Skeletal muscle tissue (tissue), 4 donors: ENCODE results near the gene TNRC6B. TPM values are rescaled to one million over a fixed set of nuclear protein-coding genes. Genes with fewer than 3 reads are reported as not detected.
A peak's percentile ranks its signal among the peaks of the same experiment; 100 is the strongest.
"Not testable (repeated sequence)": the region's sequence is repeated elsewhere in the genome, so short reads cannot be mapped to it uniquely, and the experiment has no call there.

Source experiments
- H3K27ac ChIP-seq: one replicate; pipeline ENCODE4 v1.7.0; 2013; ENCODE audit warnings: mild to moderate bottlenecking, low read depth, low read length, inconsistent platforms
- H3K27me3 ChIP-seq, 3 donors: one replicate each; pipeline ENCODE4 v1.7.0; 2013; ENCODE audit warnings: low read length in 3 of 3; ENCODE audit not compliant: control insufficient read depth in 3 of 3, insufficient read depth in 3 of 3
- H3K36me3 ChIP-seq, 3 donors: one replicate each; pipeline ENCODE4 v1.7.0; 2013; ENCODE audit warnings: low read length in 3 of 3; ENCODE audit not compliant: control insufficient read depth in 3 of 3, insufficient read depth in 3 of 3
- H3K4me1 ChIP-seq, 3 donors: one replicate each; pipeline ENCODE4 v1.7.0; 2013; ENCODE audit warnings: low read length in 3 of 3, mild to moderate bottlenecking in 3 of 3; ENCODE audit not compliant: control insufficient read depth in 3 of 3, insufficient read depth in 3 of 3
- H3K4me3 ChIP-seq, 3 donors: one replicate each; pipeline ENCODE4 v1.7.0; 2013; ENCODE audit warnings: low read length in 3 of 3
- H3K9ac ChIP-seq, 3 donors: one replicate each; pipeline ENCODE4 v1.7.0; 2013; ENCODE audit warnings: low read length in 3 of 3, mild to moderate bottlenecking in 3 of 3, moderate library complexity in 2 of 3, low read depth in 1 of 3
- H3K9me3 ChIP-seq, 3 donors: one replicate each; pipeline ENCODE4 v1.7.0; 2013; ENCODE audit warnings: low read length in 3 of 3; ENCODE audit not compliant: control insufficient read depth in 3 of 3
- total RNA-seq: library from RNA; depleted of rRNA; stranded (reverse); fragments of >200 nt; gene quantifications from one replicate; pipeline ENCODE4 v1.2.3, GENCODE V29; 2014
- donor health status: Osteomylitis.

The TNRC6B gene
- total RNA-seq, 1 donor from 2014 or later = 28.2 TPM

DNA sequence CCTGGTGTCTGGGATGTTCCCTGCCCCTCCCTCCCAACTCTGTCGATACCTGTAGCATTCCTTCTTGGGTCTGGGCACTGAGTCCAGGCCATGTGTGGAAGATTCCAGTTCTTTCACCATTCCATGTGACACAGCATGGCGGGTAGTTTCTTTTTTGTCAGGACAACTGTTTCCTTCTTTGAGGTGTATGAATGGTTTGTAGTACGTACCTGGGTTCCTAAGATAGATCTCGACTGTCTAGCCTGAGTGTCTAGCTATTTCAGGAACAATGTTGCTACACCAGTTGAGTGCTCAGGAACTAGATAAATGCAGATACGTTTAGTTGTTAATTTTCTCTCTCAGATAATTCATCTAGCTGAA lies 43.3 kb downstream of the TNRC6B start:
- no peaks in the 10 kb centered on the region for H3K27me3 ChIP-seq
- H3K27ac ChIP-seq = peak overlapping the region; percentile 25
- H3K9me3 ChIP-seq = no peaks in the 10 kb centered on the region
- peaks cover 34 to 42% (median 38%) of the 10 kb centered on the region in 3 donors for H3K4me1 ChIP-seq
- no peaks in the 10 kb centered on the region for H3K36me3 ChIP-seq
- no peak overlapping the region for H3K9ac ChIP-seq
- H3K4me3 ChIP-seq = no peak overlapping the region

- not testable (repeated sequence) for H3K27me3 ChIP-seq, H3K9ac ChIP-seq, H3K36me3 ChIP-seq, H3K27ac ChIP-seq, H3K9me3 ChIP-seq, H3K4me3 ChIP-seq
- peaks cover 31 to 34% (median 34%) of the 10 kb centered on the region in 3 donors for H3K4me1 ChIP-seq
Measured at GRCh38 chr22:40222979-40223378, 45.3 kb downstream of the TNRC6B start.

DNA sequence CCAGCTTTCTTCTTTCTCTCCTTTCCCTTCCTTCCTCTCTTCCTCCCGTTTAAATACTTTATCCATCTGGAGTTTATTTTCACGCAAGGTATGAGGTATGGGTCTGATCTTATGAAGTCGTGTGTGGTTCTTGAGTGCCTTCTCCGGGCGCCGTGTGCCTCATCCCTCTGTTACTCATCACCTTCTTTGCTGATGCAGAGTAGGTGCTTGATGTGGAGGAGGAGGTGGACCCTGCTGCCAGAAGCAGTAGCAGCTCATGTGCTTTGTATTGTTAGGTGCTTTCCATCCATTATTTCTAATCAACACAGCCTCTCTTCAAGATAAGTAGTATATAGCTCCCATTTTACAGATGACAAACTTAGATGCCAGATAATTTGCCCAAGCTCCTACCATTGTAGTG lies 47.0 kb downstream of the TNRC6B start:
- no peaks in the 10 kb centered on the region for H3K27me3 ChIP-seq
- H3K36me3 ChIP-seq = no peaks in the 10 kb centered on the region
- H3K9me3 ChIP-seq = no peaks in the 10 kb centered on the region
- H3K9ac ChIP-seq = no peak overlapping the region
- H3K27ac ChIP-seq = no peak overlapping the region
- peaks cover 15 to 33% (median 19%) of the 10 kb centered on the region in 3 donors for H3K4me1 ChIP-seq
- no peak overlapping the region for H3K4me3 ChIP-seq

DNA sequence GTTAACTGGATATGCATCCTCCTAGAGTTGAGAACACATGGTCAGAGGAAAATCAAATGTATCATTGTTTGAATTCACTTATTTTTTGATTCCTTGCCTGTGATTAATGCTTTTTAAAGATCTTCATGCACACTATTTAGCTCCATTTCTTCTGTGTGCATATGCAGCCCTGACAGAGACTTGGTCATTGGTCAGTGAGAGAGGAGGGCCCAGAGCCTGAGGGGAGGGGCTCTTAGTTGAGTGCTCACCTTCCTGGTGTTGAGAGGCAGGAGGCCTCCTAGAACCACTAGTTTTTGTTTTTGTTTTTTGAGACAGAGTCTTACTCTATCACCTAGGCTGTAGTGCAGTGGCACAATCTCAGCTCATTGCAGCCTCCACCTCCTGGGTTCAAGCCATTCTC lies 48.9 kb downstream of the TNRC6B start:
- no peak overlapping the region for H3K27ac ChIP-seq
- no peaks in the 10 kb centered on the region for H3K36me3 ChIP-seq
- peaks cover 2 to 16% (median 2%) of the 10 kb centered on the region in 3 donors for H3K4me1 ChIP-seq
- no peak overlapping the region for H3K9ac ChIP-seq
- no peak overlapping the region for H3K4me3 ChIP-seq
- H3K9me3 ChIP-seq = no peaks in the 10 kb centered on the region
- no peaks in the 10 kb centered on the region for H3K27me3 ChIP-seq

GRCh38 chr22:40231618-40232313 lies 54.0 kb downstream of the TNRC6B start:
- no peak overlapping the region for H3K4me3 ChIP-seq
- H3K9ac ChIP-seq = no peak overlapping the region
- no peaks in the 10 kb centered on the region for H3K27me3 ChIP-seq
- peak overlapping the region; percentile 52 for H3K27ac ChIP-seq
- peaks cover 13 to 29% (median 26%) of the 10 kb centered on the region in 3 donors for H3K4me1 ChIP-seq
- no peaks in the 10 kb centered on the region for H3K9me3 ChIP-seq
- H3K36me3 ChIP-seq = no peaks in the 10 kb centered on the region

DNA sequence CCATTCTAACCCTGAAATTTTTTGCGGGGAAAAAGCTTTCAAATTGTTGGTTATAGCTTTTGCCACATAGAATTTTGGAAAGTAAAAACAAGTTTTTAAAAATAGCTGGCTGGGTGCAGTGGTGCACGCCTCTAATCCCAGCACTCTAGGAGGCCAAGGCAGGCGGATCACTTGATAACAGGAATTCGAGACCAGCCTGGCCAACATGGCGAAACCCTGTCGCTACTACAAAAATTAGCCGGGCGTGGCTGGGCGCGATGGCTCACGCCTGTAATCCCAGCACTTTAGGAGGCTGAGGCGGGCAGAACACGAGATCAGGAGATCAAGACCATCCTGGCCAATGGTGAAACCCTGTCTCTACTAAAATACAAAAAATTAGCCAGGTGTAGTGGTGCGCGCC lies 54.9 kb downstream of the TNRC6B start:
- H3K36me3 ChIP-seq = no peaks in the 10 kb centered on the region
- no peaks in the 10 kb centered on the region for H3K9me3 ChIP-seq
- H3K27ac ChIP-seq = peak overlapping the region; percentile 52
- H3K4me1 ChIP-seq = peaks cover 18 to 32% (median 31%) of the 10 kb centered on the region in 3 donors
- no peak overlapping the region for H3K9ac ChIP-seq
- H3K4me3 ChIP-seq = no peak overlapping the region
- H3K27me3 ChIP-seq = no peaks in the 10 kb centered on the region

DNA sequence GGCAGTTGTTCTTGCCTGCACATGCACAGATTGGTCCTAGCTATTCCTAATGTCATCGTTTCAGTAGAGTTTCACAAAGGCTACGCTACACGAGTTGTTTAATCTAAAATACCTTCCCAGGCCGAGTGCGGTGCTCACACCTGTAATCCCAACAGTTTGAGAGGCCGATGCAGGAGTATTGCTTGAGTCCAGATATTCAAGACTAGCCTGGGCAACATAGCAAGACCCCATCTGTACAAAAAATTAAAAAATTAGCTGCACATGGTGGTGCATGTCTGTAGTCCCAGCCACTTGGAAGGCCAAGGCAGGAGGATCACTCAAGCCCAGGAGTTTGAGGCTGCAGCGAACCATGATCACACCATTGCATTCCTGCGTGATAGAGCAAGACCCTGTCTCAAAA lies 56.2 kb downstream of the TNRC6B start:
- no peak overlapping the region for H3K4me3 ChIP-seq
- H3K36me3 ChIP-seq = no peaks in the 10 kb centered on the region
- no peak overlapping the region for H3K27ac ChIP-seq
- H3K9ac ChIP-seq = no peak overlapping the region
- peaks cover 30 to 44% (median 41%) of the 10 kb centered on the region in 3 donors for H3K4me1 ChIP-seq
- H3K9me3 ChIP-seq = no peaks in the 10 kb centered on the region
- H3K27me3 ChIP-seq = no peaks in the 10 kb centered on the region

DNA sequence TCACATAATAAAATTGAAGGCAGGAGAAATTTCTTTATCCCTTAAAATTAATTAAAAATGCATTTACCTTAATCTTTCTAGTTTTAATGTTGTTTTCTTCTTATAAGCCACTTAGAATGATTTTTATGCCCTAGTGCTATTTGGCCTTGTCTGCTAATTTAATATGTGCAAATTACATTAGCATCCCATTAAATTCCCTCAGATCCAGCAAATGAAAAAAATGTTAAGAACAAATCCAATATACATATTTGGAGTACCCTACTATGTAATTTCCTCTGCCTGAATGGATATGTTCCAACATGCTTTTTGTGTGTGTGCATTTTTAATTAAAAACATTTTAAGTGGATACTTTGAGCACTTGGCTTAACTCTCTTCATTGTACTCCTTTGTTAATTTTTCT lies 56.9 kb downstream of the TNRC6B start:
- no peaks in the 10 kb centered on the region for H3K9me3 ChIP-seq
- H3K4me1 ChIP-seq = peaks cover 37 to 51% (median 41%) of the 10 kb centered on the region in 3 donors
- no peak overlapping the region for H3K4me3 ChIP-seq
- no peaks in the 10 kb centered on the region for H3K27me3 ChIP-seq
- no peak overlapping the region for H3K27ac ChIP-seq
- no peaks in the 10 kb centered on the region for H3K36me3 ChIP-seq
- H3K9ac ChIP-seq = no peak overlapping the region

- Histone ChIP-seq H3K9me3 (no peaks in the 10 kb centered on the region), H3K4me3 (no peak overlapping the region), H3K27ac (no peak overlapping the region), H3K9ac (no peak overlapping the region), H3K36me3 (no peaks in the 10 kb centered on the region), H3K27me3 (no peaks in the 10 kb centered on the region), H3K4me1 (peaks cover 40 to 51% (median 43%) of the 10 kb centered on the region in 3 donors)
Measured at GRCh38 chr22:40235308-40235707, 57.6 kb downstream of the TNRC6B start.

DNA sequence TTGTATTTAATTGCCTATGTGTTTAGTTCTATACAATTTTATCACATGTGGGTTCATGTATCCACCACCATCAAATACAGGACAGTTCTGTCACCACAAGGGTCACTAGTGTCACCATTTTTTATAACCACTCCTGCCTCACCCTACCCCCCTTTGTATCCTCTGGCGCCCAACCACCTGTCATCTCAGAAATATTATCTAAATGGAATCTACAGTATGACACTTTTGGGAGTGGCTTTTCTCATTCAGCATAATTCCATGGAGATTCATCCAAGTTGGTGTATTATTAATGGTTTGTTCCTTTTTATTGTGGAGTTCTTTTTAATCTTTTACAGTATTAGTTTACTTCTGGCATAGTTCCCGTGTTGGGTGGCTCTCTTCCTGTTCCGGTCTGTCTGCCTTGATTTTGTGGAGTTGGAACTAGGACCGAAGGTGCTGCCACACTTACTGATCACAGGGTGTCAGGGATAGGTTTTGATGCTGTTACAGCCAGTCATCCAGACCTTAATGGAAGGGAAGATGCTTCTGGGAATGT lies 58.5 kb downstream of the TNRC6B start:
- Histone ChIP-seq H3K4me1 (peaks cover 42 to 51% (median 49%) of the 10 kb centered on the region in 3 donors), H3K9me3 (no peaks in the 10 kb centered on the region)

More for the DNA sequence above, 58.5 kb downstream of the TNRC6B start:
- Histone ChIP-seq H3K9ac (no peak overlapping the region), H3K4me3 (no peak overlapping the region), H3K27ac (no peak overlapping the region), H3K27me3 (no peaks in the 10 kb centered on the region), H3K36me3 (no peaks in the 10 kb centered on the region)
